ENCODE results near the gene CLSTN2. TPM values are rescaled to one million over a fixed set of nuclear protein-coding genes. Genes with fewer than 3 reads are reported as not detected.

CLSTN2 gene
- total RNA-seq, 1 donor from 2014 or later, result 143 TPM

DNA sequence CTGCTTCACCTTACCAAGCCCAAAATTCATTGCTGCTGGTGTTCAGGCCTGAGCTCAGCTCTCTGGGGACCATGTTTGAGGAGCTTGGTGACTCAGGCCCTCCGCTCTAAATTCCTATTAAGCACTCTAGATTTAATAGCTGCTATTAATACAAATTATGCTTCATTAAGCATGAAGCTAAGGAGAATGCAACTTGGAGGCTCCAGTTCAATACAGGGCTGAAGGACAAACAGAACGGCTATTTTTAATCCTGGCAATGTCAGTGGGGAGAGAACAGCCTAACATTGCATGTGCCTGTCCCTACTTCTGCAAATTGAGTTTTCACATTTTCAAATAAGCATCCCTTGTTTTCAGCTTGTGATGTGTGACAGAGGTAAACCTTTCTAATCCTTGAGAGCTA lies 662.8 kb downstream of the CLSTN2 start:
- Mint-ChIP-seq H3K4me3 (ENCODE audit: unreplicated experiment) (no peak overlapping the region), H3K4me1 (ENCODE audit: unreplicated experiment) (peaks cover 13% of the 10 kb centered on the region), H3K36me3 (ENCODE audit: unreplicated experiment) (no peaks in the 10 kb centered on the region), H3K27ac (ENCODE audit: unreplicated experiment) (no peak overlapping the region), H3K27me3 (ENCODE audit: unreplicated experiment) (peaks cover 4% of the 10 kb centered on the region), H3K9me3 (ENCODE audit: unreplicated experiment) (no peaks in the 10 kb centered on the region)
- no peak for DNase-seq (ENCODE audit: extremely low spot score, unreplicated experiment)
- TF ChIP-seq, protein P1, sequence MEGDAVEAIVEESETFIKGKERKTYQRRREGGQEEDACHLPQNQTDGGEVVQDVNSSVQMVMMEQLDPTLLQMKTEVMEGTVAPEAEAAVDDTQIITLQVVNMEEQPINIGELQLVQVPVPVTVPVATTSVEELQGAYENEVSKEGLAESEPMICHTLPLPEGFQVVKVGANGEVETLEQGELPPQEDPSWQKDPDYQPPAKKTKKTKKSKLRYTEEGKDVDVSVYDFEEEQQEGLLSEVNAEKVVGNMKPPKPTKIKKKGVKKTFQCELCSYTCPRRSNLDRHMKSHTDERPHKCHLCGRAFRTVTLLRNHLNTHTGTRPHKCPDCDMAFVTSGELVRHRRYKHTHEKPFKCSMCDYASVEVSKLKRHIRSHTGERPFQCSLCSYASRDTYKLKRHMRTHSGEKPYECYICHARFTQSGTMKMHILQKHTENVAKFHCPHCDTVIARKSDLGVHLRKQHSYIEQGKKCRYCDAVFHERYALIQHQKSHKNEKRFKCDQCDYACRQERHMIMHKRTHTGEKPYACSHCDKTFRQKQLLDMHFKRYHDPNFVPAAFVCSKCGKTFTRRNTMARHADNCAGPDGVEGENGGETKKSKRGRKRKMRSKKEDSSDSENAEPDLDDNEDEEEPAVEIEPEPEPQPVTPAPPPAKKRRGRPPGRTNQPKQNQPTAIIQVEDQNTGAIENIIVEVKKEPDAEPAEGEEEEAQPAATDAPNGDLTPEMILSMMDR (IDR thresholded peaks at IDR 0.05), result no peak

DNA sequence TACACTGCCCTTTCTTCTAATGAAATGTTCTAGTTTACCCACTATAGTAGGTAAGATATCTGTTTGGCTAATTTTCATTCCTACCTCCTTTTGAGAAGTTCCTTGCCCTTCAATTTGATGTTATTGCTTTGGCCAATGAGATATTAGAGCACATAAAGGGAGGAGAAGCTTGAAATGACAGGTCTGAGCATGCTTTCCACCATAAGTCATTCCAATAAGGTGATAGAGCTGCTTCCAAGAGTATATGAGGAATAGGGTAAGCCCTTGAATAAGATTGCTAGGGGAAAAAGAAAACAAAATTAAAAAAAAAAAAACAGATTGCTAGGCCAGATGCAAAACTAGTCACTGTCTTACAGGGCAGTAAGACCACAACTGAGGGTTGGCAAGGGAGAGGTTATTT lies 664.0 kb downstream of the CLSTN2 start:
- Mint-ChIP-seq H3K36me3 (ENCODE audit: unreplicated experiment) (no peaks in the 10 kb centered on the region), H3K4me1 (ENCODE audit: unreplicated experiment) (peaks cover 19% of the 10 kb centered on the region), H3K9me3 (ENCODE audit: unreplicated experiment) (no peaks in the 10 kb centered on the region), H3K27ac (ENCODE audit: unreplicated experiment) (no peak overlapping the region), H3K4me3 (ENCODE audit: unreplicated experiment) (no peak overlapping the region), H3K27me3 (ENCODE audit: unreplicated experiment) (no peaks in the 10 kb centered on the region)
- TF ChIP-seq, protein P1 (IDR thresholded peaks at IDR 0.05), result no peak
- no peak for DNase-seq (ENCODE audit: extremely low spot score, unreplicated experiment)

DNA sequence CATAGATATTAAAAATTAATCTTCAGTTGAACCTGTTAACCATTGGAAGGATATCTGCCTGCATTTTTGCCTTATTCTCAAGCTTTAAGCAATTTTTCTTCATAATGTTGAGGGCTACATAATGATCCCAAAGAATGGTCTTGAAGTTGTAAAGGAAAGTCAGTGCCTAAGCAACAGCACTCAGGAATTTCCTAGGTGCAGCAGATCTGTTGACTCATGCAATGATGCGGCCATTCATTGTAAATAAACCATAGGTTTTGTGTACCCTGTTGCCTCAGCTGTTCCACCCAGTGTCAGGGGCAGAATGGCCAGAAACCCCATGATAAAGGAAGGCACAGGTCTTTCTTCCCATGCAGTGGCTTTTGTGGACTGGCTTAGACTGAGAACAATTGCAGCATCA lies 664.5 kb downstream of the CLSTN2 start:
- no peak overlapping the region for H3K4me3 Mint-ChIP-seq (ENCODE audit: unreplicated experiment)
- TF ChIP-seq, protein P1 (IDR thresholded peaks at IDR 0.05), result no peak
- DNase-seq (ENCODE audit: extremely low spot score, unreplicated experiment), result no peak
- no peaks in the 10 kb centered on the region for H3K9me3 Mint-ChIP-seq (ENCODE audit: unreplicated experiment)
- H3K36me3 Mint-ChIP-seq (ENCODE audit: unreplicated experiment), result no peaks in the 10 kb centered on the region
- H3K27me3 Mint-ChIP-seq (ENCODE audit: unreplicated experiment), result no peaks in the 10 kb centered on the region
- peaks cover 19% of the 10 kb centered on the region for H3K4me1 Mint-ChIP-seq (ENCODE audit: unreplicated experiment)
- H3K27ac Mint-ChIP-seq (ENCODE audit: unreplicated experiment), result no peak overlapping the region

DNA sequence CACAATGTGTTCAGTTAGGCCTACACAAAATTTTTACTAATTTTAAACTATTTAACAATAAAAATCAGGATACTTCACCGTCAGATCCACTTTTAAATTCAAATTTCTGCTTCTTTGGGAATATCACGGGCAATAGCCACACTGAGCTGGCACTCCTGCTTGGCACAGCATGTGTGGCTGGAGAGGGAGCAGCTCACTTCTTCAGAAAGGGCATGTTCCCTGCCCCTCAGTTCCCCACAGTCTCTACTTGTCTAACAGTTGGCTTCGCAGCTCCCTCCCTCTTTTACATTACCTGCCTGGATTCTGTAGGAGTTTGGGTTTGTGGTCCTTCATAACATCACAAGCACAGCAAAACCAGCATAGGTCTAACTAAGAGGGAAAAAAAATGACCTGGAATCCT lies 666.9 kb downstream of the CLSTN2 start:
- Mint-ChIP-seq H3K4me3 (ENCODE audit: unreplicated experiment) (no peak overlapping the region), H3K9me3 (ENCODE audit: unreplicated experiment) (peaks cover 10% of the 10 kb centered on the region), H3K36me3 (ENCODE audit: unreplicated experiment) (peaks cover 7% of the 10 kb centered on the region), H3K27me3 (ENCODE audit: unreplicated experiment) (no peaks in the 10 kb centered on the region), H3K27ac (ENCODE audit: unreplicated experiment) (no peak overlapping the region), H3K4me1 (ENCODE audit: unreplicated experiment) (peaks cover 13% of the 10 kb centered on the region)
- no peak for DNase-seq (ENCODE audit: extremely low spot score, unreplicated experiment)
- TF ChIP-seq, protein P1 (IDR thresholded peaks at IDR 0.05), result no peak

DNA sequence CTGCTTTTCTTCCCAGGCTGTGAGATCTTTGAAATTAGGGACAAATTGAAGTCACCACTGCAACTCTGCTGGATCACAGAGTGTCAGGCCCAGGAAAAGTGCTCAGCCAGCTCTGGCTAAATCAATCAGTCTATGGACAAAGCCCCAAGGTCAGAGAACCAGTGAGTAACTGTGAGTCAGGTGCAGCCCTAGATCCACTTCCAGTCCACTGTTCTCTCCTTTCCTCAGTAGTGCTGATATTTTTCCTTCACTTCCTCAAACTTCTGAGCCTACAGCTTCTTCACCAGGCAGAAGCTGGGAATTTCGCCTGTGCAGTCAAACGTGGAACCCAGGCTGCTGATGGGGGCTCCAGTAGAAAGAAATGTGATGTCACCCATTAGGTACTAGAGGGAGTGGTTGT lies 667.8 kb downstream of the CLSTN2 start:
- peaks cover 7% of the 10 kb centered on the region for H3K36me3 Mint-ChIP-seq (ENCODE audit: unreplicated experiment)
- H3K4me3 Mint-ChIP-seq (ENCODE audit: unreplicated experiment), result no peak overlapping the region
- no peak overlapping the region for H3K27ac Mint-ChIP-seq (ENCODE audit: unreplicated experiment)
- peaks cover 8% of the 10 kb centered on the region for H3K4me1 Mint-ChIP-seq (ENCODE audit: unreplicated experiment)
- peaks cover 12% of the 10 kb centered on the region for H3K9me3 Mint-ChIP-seq (ENCODE audit: unreplicated experiment)
- H3K27me3 Mint-ChIP-seq (ENCODE audit: unreplicated experiment), result no peaks in the 10 kb centered on the region
- DNase-seq (ENCODE audit: extremely low spot score, unreplicated experiment), result no peak
- TF ChIP-seq, protein P1 (IDR thresholded peaks at IDR 0.05), result no peak

Data from osteocyte (in vitro differentiated cells).